GM13977 (cell line): ENCODE results near the gene MYH6.

Experiments
- DNase-seq: peaks from one replicate; pipeline ENCODE4 v3.0.0; 2012; ENCODE audit warnings: low spot score
- in situ Hi-C: fragments of 300-500 bp; cut with MboI; formaldehyde crosslinking; loops from one replicate; pipeline ENCODE4 v1.12.0; 2022; ENCODE audit warnings: low sequenced_read_pairs, low pct_unique_long_range_greater_than_20kb, mixed read lengths, inconsistent platforms; ENCODE audit not compliant: unreplicated experiment
- TF ChIP-seq, protein P1 (sequence below): IDR thresholded peaks from 2 replicates; pipeline ENCODE4 v1.5.1; 2012; ENCODE audit warnings: mild to moderate bottlenecking, control low read depth; ENCODE audit not compliant: insufficient read depth; ENCODE audit errors: extremely low read depth, missing control alignments

MYH6 gene

DNA sequence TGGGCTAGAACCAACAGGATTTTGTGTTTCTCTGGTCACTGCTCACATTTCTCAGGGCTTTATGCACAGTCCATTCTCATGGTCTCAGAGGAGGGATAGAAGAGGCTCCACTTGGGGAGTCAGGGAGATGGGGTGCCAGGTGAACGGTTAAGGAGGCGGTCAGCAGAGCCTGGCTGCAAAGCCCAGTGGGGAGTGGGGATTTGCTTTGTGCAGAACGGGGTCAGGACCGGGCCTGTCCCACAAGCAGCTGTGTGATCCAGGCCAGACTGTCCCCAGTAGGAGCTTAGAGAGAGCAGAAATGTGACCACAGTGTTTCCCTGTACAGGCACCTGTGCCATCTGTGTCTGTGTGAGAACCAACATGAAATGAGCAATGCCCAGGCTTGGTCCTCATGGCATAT, 27.1 kb downstream of the MYH6 start:
- DNase-seq, result no peak

DNA sequence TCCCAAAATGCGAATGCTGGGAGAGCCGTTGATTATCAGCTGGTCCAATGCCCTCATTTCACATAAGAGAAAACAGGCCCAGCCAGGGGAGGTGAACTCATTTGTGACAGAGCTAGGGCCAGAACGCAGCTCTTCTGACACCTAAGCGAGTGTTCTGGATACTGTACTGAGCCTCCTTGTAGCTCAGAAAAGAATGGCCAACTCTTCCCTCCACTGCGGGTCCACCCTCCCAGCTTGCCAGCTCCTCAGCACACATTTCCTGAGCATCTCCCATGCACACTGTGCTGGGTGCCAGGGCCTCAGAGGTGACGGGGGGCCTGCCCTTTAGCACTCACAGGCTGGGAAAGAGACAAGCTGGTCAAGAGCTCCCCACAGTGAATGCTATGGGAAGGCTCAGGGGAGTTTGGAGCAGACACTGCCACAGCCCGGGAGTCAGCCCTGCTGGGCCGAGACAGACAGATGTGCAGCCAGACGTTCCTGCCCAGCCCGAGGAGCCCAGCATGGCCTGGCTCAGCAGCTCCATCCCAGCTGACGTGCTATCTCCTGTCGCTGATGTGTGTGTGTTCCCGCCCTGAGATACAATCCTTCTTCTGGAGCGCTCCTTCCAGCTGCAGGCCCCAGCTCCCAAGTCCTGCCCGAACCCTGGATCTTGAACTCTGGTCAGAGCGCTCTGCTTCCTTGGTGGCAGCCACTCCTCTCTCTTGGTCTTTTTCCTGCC, 27.7 kb downstream of the MYH6 start:
- in situ Hi-C loops, result no loop called here
- TF ChIP-seq, protein P1, sequence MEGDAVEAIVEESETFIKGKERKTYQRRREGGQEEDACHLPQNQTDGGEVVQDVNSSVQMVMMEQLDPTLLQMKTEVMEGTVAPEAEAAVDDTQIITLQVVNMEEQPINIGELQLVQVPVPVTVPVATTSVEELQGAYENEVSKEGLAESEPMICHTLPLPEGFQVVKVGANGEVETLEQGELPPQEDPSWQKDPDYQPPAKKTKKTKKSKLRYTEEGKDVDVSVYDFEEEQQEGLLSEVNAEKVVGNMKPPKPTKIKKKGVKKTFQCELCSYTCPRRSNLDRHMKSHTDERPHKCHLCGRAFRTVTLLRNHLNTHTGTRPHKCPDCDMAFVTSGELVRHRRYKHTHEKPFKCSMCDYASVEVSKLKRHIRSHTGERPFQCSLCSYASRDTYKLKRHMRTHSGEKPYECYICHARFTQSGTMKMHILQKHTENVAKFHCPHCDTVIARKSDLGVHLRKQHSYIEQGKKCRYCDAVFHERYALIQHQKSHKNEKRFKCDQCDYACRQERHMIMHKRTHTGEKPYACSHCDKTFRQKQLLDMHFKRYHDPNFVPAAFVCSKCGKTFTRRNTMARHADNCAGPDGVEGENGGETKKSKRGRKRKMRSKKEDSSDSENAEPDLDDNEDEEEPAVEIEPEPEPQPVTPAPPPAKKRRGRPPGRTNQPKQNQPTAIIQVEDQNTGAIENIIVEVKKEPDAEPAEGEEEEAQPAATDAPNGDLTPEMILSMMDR, result no peak
- DNase-seq, result no peak

More for the DNA sequence above, 27.1 kb downstream of the MYH6 start:
- TF ChIP-seq, protein P1, result no peak
- in situ Hi-C loops, result no loop called here

DNA sequence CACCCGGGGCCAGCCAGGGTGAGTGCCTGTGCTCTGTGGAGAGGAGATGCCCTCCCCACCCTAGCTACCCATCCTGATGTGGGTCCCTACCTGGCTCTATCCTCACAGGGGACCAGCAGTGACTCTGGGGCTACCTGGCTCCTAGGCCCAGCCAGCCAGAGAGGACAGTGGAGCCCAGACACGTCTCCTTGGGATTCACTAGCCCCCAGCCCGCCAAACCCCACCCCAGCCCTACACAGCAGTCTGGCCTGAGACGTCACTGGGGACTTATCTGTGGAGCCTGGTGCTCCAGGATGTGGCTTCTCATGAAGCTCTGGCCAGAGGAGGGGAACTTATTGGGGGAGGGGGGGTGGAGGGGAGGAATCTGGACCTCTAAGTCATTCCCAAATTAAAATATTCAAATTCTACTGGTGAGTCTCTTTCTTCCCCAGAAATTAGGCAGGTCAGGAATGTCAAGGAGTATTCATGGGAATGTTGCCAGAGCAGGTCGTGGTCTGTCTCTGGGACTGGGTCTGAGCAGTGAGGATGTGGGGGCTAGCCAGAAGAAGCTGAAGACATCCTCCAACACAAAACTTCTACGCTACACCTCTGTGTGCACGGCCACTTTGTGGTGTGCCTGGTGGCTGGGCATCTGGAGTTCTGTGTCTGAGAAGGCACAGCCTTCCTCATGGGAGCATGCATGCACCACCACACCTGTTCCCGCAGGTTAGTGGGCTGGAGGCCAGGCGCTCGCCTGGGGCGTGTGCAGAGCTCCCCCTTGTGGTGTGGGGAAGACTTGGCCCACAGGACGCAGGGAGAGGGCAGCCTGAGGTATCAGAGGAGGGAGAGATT, 28.5 kb downstream of the MYH6 start:
- peak; percentile 84 for DNase-seq
- in situ Hi-C loops, result no loop called here
- TF ChIP-seq, protein P1, result peak; percentile 97

DNA sequence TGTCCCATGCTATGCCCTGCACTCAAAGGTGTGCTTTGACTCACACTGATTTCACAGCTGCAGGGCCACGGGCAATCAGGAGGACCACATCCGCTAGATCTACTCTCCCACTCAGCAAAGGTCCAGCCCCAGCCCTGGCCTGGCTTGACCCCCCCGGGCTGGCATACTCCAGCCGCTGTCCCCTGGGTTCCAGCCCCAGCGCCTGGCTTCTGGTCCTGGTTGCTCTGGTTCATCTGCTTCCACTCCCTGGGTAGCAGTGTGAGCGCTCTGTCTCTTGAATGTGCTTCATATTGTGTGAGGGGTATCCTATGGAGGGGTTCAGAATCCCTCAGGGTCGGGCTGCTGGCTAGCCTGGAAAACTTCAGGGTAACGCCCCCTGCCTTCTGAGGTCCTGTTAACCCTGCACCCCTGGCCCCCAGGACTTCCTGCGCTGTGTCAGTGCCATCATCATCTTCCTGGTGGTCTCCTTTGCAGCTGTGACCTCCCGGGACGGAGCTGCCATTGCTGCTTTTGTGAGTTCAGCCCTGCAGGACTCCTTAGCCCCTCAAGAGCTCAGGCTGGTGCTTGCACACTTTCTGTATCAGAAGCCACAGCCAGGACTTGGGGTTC, 29.4 kb downstream of the MYH6 start:
- TF ChIP-seq, protein P1, result no peak
- in situ Hi-C loops, result no loop called here
- no peak for DNase-seq

DNA sequence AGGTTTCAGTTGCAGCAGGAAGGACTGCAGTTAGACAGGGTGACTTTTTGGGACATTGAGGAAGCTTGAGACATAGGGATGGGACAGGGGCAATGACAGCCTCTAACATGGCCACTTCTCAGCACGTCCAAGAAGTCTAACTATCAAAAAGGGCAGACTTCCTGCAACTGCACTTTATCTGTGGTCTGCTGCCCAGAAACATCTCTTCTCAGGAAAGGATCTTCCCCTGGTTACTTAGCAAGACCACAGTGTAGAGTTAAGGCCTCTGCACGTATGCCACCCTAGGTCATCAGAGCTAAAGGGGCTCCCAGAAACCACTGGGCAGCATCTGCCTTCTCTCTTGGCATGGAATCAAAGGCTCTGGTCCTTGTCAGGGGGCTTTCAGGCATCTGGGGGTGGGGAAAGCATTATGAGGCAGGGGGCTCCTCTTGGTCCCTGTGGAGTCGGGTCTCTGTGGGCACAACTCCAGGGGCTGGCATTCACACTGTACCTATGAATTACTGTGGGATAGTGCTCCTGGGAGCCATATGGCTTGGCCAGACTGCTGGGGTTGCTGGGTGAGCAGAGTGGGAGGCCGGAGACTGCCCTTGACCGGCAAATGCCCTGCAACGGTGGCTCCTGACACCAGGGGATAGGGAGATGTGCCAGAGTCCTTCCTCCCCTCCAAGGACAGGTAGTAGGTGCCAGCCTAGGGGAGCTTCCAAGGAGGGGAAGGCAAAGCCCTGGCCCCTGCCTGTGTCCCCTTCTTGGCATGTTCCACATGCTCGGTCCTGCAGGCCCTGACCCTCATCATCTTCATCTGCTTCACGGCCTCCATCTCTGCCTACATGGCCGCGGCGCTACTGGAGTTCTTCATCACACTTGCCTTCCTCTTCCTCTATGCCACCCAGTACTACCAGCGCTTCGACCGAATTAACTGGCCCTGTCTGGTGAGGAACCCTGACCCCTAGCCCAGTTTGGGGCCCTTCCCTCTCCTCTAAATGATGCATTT, 30.2 kb downstream of the MYH6 start:
- DNase-seq, result no peak
- in situ Hi-C loops, result no loop called here
- TF ChIP-seq, protein P1, result no peak

DNA sequence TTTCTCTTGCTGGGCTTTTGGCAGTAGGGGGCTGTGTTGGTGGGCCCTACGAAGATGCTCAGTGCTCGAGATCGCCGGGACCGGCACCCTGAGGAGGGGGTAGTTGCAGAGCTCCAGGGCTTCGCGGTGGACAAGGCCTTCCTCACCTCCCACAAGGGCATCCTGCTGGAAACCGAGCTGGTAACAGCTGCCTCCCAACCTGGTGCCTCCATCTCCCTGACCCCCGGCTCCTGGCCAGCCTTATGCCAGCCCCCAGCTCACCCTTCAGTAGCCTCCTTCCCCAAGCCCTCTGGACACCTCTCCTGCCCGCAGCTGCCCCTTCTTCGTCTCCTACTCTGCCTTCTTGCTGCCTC, 30.9 kb downstream of the MYH6 start:
- TF ChIP-seq, protein P1, result no peak
- in situ Hi-C loops, result no loop called here
- DNase-seq, result no peak
